CD14-positive monocyte (primary cell): ENCODE data around the gene PALS2. TPM values are rescaled to one million over a fixed set of nuclear protein-coding genes. Genes with fewer than 3 reads are reported as not detected.

Experiments used
- DNase-seq, 3 donors: peaks; one replicate each; pipeline ENCODE4 v3.0.0-alpha.2; 2011 to 2022
- H2AFZ ChIP-seq: 2 replicates; pipeline ENCODE4 v1.6.0; 2012; ENCODE audit warnings: mild to moderate bottlenecking, low read depth, low read length, inconsistent platforms; ENCODE audit not compliant: insufficient read depth, poor library complexity, severe bottlenecking
- H3K27ac ChIP-seq, 2 donors: 1 replicate in 1 of 2; 2 replicates in 1 of 2; pipeline ENCODE4 v1.5.1; 2012 to 2013; ENCODE audit warnings: low read length in 2 of 2, control low read depth in 1 of 2, inconsistent platforms in 1 of 2, low read depth in 1 of 2, mild to moderate bottlenecking in 1 of 2
- H3K27me3 ChIP-seq, 2 donors: one replicate each; pipeline versions ENCODE4 v1.6.0 to v1.6.1; 2011 to 2013; ENCODE audit warnings: low read length in 2 of 2; ENCODE audit not compliant: control insufficient read depth in 2 of 2, insufficient read depth in 2 of 2
- H3K36me3 ChIP-seq, 2 donors: replicated peaks in 1 of 2; 1 replicate in 1 of 2; 2 replicates in 1 of 2; pipeline versions ENCODE4 v1.5.1 to v1.6.1; 2012 to 2013; ENCODE audit warnings: low read length in 2 of 2, control low read depth in 1 of 2, inconsistent platforms in 1 of 2, mild to moderate bottlenecking in 1 of 2; ENCODE audit not compliant: insufficient read depth in 2 of 2, control insufficient read depth in 1 of 2
- H3K4me1 ChIP-seq, 2 donors: 1 replicate in 1 of 2; 2 replicates in 1 of 2; pipeline versions ENCODE4 v1.5.1 to v1.6.1; 2012 to 2013; ENCODE audit warnings: low read length in 2 of 2, control low read depth in 1 of 2, inconsistent platforms in 1 of 2, mild to moderate bottlenecking in 1 of 2, moderate library complexity in 1 of 2; ENCODE audit not compliant: insufficient read depth in 2 of 2, control insufficient read depth in 1 of 2
- H3K4me2 ChIP-seq: replicated peaks from 2 replicates; pipeline ENCODE3; 2012; ENCODE audit warnings: low read length, moderate library complexity, mild to moderate bottlenecking; ENCODE audit not compliant: poor library complexity, severe bottlenecking; ENCODE audit errors: extremely low read depth
- H3K4me3 ChIP-seq, 3 experiments: fragments of 200-600 bp in 1 of 3; sonication (generic) in 1 of 3; replicated peaks in 1 of 3; 1 replicate in 2 of 3; 2 replicates in 1 of 3; pipeline ENCODE4 v1.5.1; 2011 to 2013; ENCODE audit warnings: low read length in 3 of 3, mild to moderate bottlenecking in 3 of 3, control low read depth in 2 of 3, low read depth in 2 of 3, inconsistent platforms in 1 of 3, moderate library complexity in 1 of 3
- H3K79me2 ChIP-seq: 2 replicates; pipeline ENCODE4 v1.6.0; 2012; ENCODE audit warnings: mild to moderate bottlenecking, control low read depth, inconsistent platforms, low read length, moderate library complexity; ENCODE audit not compliant: insufficient read depth
- H3K9ac ChIP-seq: 2 replicates; pipeline ENCODE4 v1.6.0; 2017; ENCODE audit warnings: low read length, mild to moderate bottlenecking; ENCODE audit not compliant: insufficient read depth, poor library complexity, severe bottlenecking
- H3K9me3 ChIP-seq, 2 donors: replicated peaks in 1 of 2; 1 replicate in 1 of 2; 2 replicates in 1 of 2; pipeline versions ENCODE4 v1.5.1 to v1.6.1; 2012 to 2013; ENCODE audit warnings: low read length in 2 of 2, control low read depth in 1 of 2; ENCODE audit not compliant: control insufficient read depth in 1 of 2, insufficient read depth in 1 of 2
- H4K20me1 ChIP-seq: 2 replicates; pipeline ENCODE4 v1.6.0; 2012; ENCODE audit warnings: mild to moderate bottlenecking, low read length, control low read depth, moderate library complexity; ENCODE audit not compliant: insufficient read depth
- H3K27ac Mint-ChIP-seq, 7 donors: one replicate each; pipeline ENCODE4 v1.8.0; 2020; ENCODE audit warnings: mild to moderate bottlenecking in 7 of 7, mixed read lengths in 7 of 7, moderate library complexity in 6 of 7, inconsistent platforms in 2 of 7
- H3K27me3 Mint-ChIP-seq, 3 donors: one replicate each; pipeline ENCODE4 v1.8.0; 2021 to 2022; ENCODE audit warnings: low read depth in 3 of 3, mild to moderate bottlenecking in 3 of 3, mixed read lengths in 3 of 3, moderate library complexity in 3 of 3, inconsistent platforms in 1 of 3
- H3K36me3 Mint-ChIP-seq, 2 donors: one replicate each; pipeline ENCODE4 v1.8.0; 2020; ENCODE audit warnings: mixed read lengths in 2 of 2, inconsistent platforms in 1 of 2, mild to moderate bottlenecking in 1 of 2
- H3K4me1 Mint-ChIP-seq: one replicate; pipeline ENCODE4 v1.8.0; 2020; ENCODE audit warnings: mild to moderate bottlenecking, mixed read lengths
- H3K4me3 Mint-ChIP-seq, 2 donors: one replicate each; pipeline ENCODE4 v1.8.0; 2020; ENCODE audit warnings: mild to moderate bottlenecking in 2 of 2, mixed read lengths in 2 of 2, moderate library complexity in 1 of 2
- H3K9me3 Mint-ChIP-seq, 7 donors: one replicate each; pipeline ENCODE4 v1.8.0; 2020 to 2022; ENCODE audit warnings: mixed read lengths in 7 of 7, mild to moderate bottlenecking in 6 of 7, moderate library complexity in 6 of 7, inconsistent platforms in 2 of 7
- CTCF ChIP-seq: fragments of 200-600 bp; IDR thresholded peaks from one replicate; pipeline ENCODE4 v1.8.0; 2022; ENCODE audit warnings: antibody characterized with exemption, mild to moderate bottlenecking
- WGBS: methylation state at CpG from one replicate; pipeline ENCODE4 v1.1.5; 2013; ENCODE audit warnings: missing lambda C conversion rate; ENCODE audit not compliant: insufficient coverage; 5-methylcytosine and 5-hydroxymethylcytosine counted together
- intact Hi-C, 2 donors: fragments of 100-400 bp; cut with micrococcal nuclease; formaldehyde crosslinking; loops; one replicate each; pipeline versions ENCODE4 v1.15.0 to v1.15.1; 2023
- polyA minus RNA-seq: library from RNA; depleted of rRNA, polyadenylated mRNA; stranded (reverse); fragments of >200 nt; gene quantifications from 2 replicates; pipeline ENCODE4 v1.2.3, GENCODE V29; 2012
- polyA plus RNA-seq, 3 donors: library from polyadenylated mRNA; depleted of rRNA in 1 of 3; unstranded in 2 of 3; stranded (reverse) in 1 of 3; fragments of 300-500 nt in 2 of 3; fragments of >200 nt in 1 of 3; fragmentation: Illumina TruSeq in 2 of 3; gene quantifications; 1 replicate in 2 of 3; 2 replicates in 1 of 3; pipeline ENCODE4 v1.2.3, GENCODE V29; 2012 to 2021
- total RNA-seq, 12 experiments: library from RNA in 1 of 12; stranded (reverse) in 1 of 12; fragments of 120-200 nt in 1 of 12; gene quantifications; one replicate each; pipeline ENCODE4 v1.2.4 and lab custom pipeline; 2013 to 2026; ENCODE audit warnings: mixed read lengths in 6 of 12, inconsistent platforms in 1 of 12

PALS2 gene
- 10.7 TPM for total RNA-seq (2013)
- polyA plus RNA-seq (1 to 10 TPM in 2 of 3 donors, under 1 TPM in 1; 0.08 to 3.0 (median 2.8) TPM), polyA minus RNA-seq (2.2 and 5.6 TPM in 2 replicates), total RNA-seq (lab: John Stamatoyannopoulos, UW) (4.2 to 13.1 (median 7.1) reads per million in 11 experiments)

GRCh38 chr7:24572997-24573553, at the start of gene PALS2:
PALS2 (plus strand) TSS chr7:24573452; CDS start chr7:24623668, 50,216 bp downstream.
- H3K79me2 ChIP-seq = no peaks in the 10 kb centered on the region
- peak; percentile 5 to 23 (median 6) for DNase-seq
- no peaks in the 10 kb centered on the region for H3K9me3 ChIP-seq
- no peak within 1 kb of the TSS for H3K27ac ChIP-seq
- Mint-ChIP-seq H3K27ac (peak within 1 kb of the TSS in 3 of 7 donors; percentile 43 to 79 (median 66)), H3K4me3 (peak within 1 kb of the TSS; percentile 90 to 100), H3K9me3 (peaks cover 0 to 7% (median 2%) of the 10 kb centered on the region in 7 donors), H3K27me3 (peaks cover 31 to 51% (median 48%) of the 10 kb centered on the region in 3 donors), H3K4me1 (peaks cover 19% of the 10 kb centered on the region), H3K36me3 (peaks cover 0 to 6% of the 10 kb centered on the region in 2 donors)
- H3K36me3 ChIP-seq = no peaks in the 10 kb centered on the region
- no peaks in the 10 kb centered on the region for H4K20me1 ChIP-seq
- under 1% methylated on average over 38 of the region's 69 CpGs for WGBS
- intact Hi-C loops = no loop called here
- peak within 1 kb of the TSS; percentile 54 to 82 (median 62) for H3K4me3 ChIP-seq
- peak within 1 kb of the TSS; percentile 46 for H3K9ac ChIP-seq
- H3K4me2 ChIP-seq = peak within 1 kb of the TSS; percentile 95
- H2AFZ ChIP-seq = peak within 1 kb of the TSS; percentile 93
- peaks cover 36 to 47% of the 10 kb centered on the region in 2 donors for H3K27me3 ChIP-seq
- TF ChIP-seq CTCF = no peak
- peaks cover 13 to 21% of the 10 kb centered on the region in 2 donors for H3K4me1 ChIP-seq

- no peak overlapping the region for H2AFZ ChIP-seq
- no peaks in the 10 kb centered on the region for H4K20me1 ChIP-seq
- H3K36me3 ChIP-seq = no peaks in the 10 kb centered on the region
- Mint-ChIP-seq H3K4me1 (no peaks in the 10 kb centered on the region), H3K27ac (peak overlapping the region in 1 of 7 donors; percentile 60), H3K27me3 (no peaks in the 10 kb centered on the region), H3K9me3 (peaks cover 0 to 2% (median 0%) of the 10 kb centered on the region in 7 donors), H3K36me3 (no peaks in the 10 kb centered on the region), H3K4me3 (no peak overlapping the region)
- DNase-seq = no peak
- no peak overlapping the region for H3K4me3 ChIP-seq
- TF ChIP-seq CTCF = no peak
- H3K4me2 ChIP-seq = no peak overlapping the region
- no peaks in the 10 kb centered on the region for H3K79me2 ChIP-seq
- H3K27ac ChIP-seq = no peak overlapping the region
- intact Hi-C loops = no loop called here
- H3K27me3 ChIP-seq = no peaks in the 10 kb centered on the region
- no peak overlapping the region for H3K9ac ChIP-seq
- H3K9me3 ChIP-seq = no peaks in the 10 kb centered on the region
- H3K4me1 ChIP-seq = no peaks in the 10 kb centered on the region
- WGBS = no CpG with 5 or more reads among the region's 4 CpGs
Measured at GRCh38 chr7:24531255-24531654, 42.0 kb upstream of the PALS2 start.
